HL-60 (cell line): ENCODE results near the gene PUDP.
"Not testable (repeated sequence)": the region's sequence is repeated elsewhere in the genome, so short reads cannot be mapped to it uniquely, and the experiment has no call there.

Source experiments
- DNase-seq, 2 experiments: peaks; one replicate each; pipeline ENCODE4 v3.0.0-alpha.2; 2010 to 2020; ENCODE audit warnings: low read depth in 1 of 2, low spot score in 1 of 2
- H3K27ac ChIP-seq: fragments of 250-450 bp; sonication (Bioruptor Pico); replicated peaks from 2 replicates; pipeline ENCODE4 v1.5.1; 2020; ENCODE audit warnings: mild to moderate bottlenecking, moderate library complexity
- H3K27me3 ChIP-seq: fragments of 250-450 bp; sonication (Bioruptor Pico); 2 replicates; pipeline ENCODE4 v1.5.1; 2021; ENCODE audit warnings: mild to moderate bottlenecking, moderate library complexity; ENCODE audit not compliant: insufficient read depth, poor library complexity, severe bottlenecking
- H3K4me3 ChIP-seq: replicated peaks from 2 replicates; pipeline ENCODE4 v1.5.1; 2011; ENCODE audit warnings: mild to moderate bottlenecking, control low read depth, low read length; ENCODE audit not compliant: insufficient read depth
- GABPA ChIP-seq: IDR thresholded peaks from 2 replicates; pipeline ENCODE4 v1.6.1; 2012; ENCODE audit warnings: low read depth
- POLR2AphosphoS5 ChIP-seq: IDR thresholded peaks from 2 replicates; pipeline ENCODE4 v1.6.1; 2012; ENCODE audit warnings: low read depth
- SPI1 ChIP-seq: IDR thresholded peaks from 2 replicates; pipeline ENCODE4 v1.6.1; 2012; ENCODE audit warnings: low read depth, mild to moderate bottlenecking, borderline replicate concordance
- TF ChIP-seq, protein P1 (sequence below): IDR thresholded peaks from 2 replicates; pipeline ENCODE4 v1.6.1; 2012; ENCODE audit warnings: low read depth; ENCODE audit not compliant: insufficient replicate concordance
- TF ChIP-seq, protein P2 (sequence below): IDR thresholded peaks from one replicate; pipeline ENCODE4 v1.5.1; 2011; ENCODE audit warnings: low read length, control low read depth, inconsistent platforms; ENCODE audit not compliant: insufficient read depth

The PUDP gene

DNA sequence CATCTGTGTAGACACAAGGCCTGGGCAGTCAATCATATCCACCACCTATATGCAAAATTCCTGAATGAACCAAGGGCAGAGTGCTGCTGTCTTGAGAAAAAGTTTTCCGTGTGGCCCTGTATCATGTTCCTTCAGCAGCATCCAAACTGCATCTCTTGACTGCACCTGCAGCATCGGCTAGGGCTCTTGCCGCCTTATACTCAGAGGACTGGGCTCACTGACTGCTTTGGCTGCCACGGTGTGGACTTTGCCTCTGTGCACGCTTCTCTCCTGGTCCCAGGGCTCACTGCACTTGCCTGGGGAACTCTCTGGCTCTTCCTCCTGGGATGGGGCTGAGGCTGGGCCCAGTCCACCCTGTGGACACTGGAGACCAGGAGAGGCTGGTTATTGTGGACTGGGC lies 39.9 kb downstream of the PUDP start:
- H3K27ac ChIP-seq: no peak overlapping the region
- no peak overlapping the region for H3K4me3 ChIP-seq
- no peak for DNase-seq
- TF ChIP-seq GABPA: no peak
- no peak for TF ChIP-seq POLR2AphosphoS5
- H3K27me3 ChIP-seq: no peaks in the 10 kb centered on the region

DNA sequence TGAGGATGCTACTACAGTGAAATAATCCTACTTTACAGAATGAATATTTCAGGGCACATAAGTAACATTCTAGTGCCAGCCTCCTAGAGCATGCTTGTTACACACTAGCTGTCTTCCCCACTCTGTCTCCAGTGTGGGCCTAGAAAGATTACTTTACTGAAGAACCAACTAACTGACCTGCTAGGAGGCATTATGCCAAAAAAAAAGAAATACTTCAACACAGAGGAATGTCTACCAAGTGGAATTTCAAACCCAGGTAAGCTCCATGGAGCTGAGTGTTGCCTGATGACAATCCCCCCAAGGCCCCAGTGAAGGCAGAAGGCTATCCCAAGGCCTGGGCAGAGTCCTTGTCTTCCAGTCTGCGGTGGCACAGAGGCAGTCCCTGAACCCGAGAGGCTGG lies 41.3 kb downstream of the PUDP start:
- no peak for DNase-seq
- Histone ChIP-seq H3K27me3 (no peaks in the 10 kb centered on the region), H3K27ac (no peak overlapping the region), H3K4me3 (no peak overlapping the region)
- TF ChIP-seq SPI1 (no peak), POLR2AphosphoS5 (no peak), GABPA (no peak)
- TF ChIP-seq, protein P1, sequence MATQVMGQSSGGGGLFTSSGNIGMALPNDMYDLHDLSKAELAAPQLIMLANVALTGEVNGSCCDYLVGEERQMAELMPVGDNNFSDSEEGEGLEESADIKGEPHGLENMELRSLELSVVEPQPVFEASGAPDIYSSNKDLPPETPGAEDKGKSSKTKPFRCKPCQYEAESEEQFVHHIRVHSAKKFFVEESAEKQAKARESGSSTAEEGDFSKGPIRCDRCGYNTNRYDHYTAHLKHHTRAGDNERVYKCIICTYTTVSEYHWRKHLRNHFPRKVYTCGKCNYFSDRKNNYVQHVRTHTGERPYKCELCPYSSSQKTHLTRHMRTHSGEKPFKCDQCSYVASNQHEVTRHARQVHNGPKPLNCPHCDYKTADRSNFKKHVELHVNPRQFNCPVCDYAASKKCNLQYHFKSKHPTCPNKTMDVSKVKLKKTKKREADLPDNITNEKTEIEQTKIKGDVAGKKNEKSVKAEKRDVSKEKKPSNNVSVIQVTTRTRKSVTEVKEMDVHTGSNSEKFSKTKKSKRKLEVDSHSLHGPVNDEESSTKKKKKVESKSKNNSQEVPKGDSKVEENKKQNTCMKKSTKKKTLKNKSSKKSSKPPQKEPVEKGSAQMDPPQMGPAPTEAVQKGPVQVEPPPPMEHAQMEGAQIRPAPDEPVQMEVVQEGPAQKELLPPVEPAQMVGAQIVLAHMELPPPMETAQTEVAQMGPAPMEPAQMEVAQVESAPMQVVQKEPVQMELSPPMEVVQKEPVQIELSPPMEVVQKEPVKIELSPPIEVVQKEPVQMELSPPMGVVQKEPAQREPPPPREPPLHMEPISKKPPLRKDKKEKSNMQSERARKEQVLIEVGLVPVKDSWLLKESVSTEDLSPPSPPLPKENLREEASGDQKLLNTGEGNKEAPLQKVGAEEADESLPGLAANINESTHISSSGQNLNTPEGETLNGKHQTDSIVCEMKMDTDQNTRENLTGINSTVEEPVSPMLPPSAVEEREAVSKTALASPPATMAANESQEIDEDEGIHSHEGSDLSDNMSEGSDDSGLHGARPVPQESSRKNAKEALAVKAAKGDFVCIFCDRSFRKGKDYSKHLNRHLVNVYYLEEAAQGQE: no peak
- TF ChIP-seq, protein P2, sequence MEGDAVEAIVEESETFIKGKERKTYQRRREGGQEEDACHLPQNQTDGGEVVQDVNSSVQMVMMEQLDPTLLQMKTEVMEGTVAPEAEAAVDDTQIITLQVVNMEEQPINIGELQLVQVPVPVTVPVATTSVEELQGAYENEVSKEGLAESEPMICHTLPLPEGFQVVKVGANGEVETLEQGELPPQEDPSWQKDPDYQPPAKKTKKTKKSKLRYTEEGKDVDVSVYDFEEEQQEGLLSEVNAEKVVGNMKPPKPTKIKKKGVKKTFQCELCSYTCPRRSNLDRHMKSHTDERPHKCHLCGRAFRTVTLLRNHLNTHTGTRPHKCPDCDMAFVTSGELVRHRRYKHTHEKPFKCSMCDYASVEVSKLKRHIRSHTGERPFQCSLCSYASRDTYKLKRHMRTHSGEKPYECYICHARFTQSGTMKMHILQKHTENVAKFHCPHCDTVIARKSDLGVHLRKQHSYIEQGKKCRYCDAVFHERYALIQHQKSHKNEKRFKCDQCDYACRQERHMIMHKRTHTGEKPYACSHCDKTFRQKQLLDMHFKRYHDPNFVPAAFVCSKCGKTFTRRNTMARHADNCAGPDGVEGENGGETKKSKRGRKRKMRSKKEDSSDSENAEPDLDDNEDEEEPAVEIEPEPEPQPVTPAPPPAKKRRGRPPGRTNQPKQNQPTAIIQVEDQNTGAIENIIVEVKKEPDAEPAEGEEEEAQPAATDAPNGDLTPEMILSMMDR: no peak

DNA sequence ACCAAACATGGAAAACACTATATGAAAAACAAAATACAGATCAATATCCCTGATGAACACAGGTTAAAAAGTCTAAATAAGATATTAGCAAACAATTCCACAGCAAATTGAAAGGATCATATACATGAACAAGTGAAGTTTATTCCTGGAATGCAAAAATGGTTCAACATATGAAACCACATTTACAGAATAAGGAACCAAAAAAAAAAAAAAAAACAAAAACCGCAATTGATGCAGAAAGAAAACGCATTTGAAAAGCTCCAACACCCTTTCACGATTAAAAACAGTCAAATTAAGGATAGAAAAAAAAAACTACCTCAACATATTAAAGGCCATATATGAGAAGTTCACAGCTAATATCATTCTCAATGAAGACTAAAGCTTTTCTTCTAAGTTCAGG lies 45.8 kb downstream of the PUDP start:
- TF ChIP-seq, protein P1: no peak
- TF ChIP-seq GABPA (no peak), POLR2AphosphoS5 (no peak), SPI1 (no peak)
- TF ChIP-seq, protein P2: no peak
- H3K27ac ChIP-seq: no peak overlapping the region

DNA sequence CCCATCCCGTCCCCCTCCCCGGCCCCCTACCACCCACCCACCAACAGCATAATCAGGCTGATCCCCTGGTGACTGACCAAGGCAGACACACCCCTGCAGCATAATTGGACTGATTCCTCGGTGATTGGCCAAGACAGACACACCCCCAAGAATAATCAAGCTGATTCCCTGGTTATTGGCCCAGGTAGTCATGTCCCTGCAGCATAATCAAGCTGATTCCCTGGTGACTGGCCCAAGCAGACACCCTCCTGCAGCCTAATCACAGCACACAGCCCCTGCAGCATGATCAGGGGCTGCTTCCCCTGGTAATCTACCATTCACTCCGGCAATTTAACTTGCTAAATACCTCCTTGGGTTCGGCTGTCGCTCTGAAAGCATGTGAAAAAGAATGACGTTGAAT lies 47.9 kb downstream of the PUDP start:
- TF ChIP-seq GABPA (no peak), POLR2AphosphoS5 (no peak), SPI1 (no peak)
- TF ChIP-seq, protein P1: no peak
- TF ChIP-seq, protein P2: no peak
- H3K27me3 ChIP-seq: no peaks in the 10 kb centered on the region
- no peak for DNase-seq
- H3K27ac ChIP-seq: no peak overlapping the region
- no peak overlapping the region for H3K4me3 ChIP-seq

More for the DNA sequence above, 45.8 kb downstream of the PUDP start:
- H3K27me3 ChIP-seq: no peaks in the 10 kb centered on the region
- no peak for DNase-seq
- H3K4me3 ChIP-seq: no peak overlapping the region

DNA sequence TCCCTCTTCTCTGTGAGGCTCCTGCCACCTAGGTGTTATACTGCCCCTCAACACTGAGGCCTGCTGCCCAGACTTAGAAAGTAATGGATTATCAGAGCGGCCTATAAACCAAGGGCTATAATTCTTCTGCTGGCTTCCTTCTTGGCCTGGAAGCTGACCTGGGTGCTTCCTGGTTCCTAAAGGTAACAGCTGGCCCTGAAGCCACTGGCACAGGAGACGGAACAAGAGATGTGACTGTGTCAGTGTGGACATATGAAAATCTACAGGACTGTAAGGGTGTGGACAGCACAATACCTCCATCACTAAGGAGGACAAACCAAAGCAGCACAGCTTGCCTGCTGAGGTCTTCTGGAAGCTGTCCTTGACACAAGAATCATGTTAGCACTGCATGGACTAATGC lies 52.3 kb downstream of the PUDP start:
- DNase-seq, H3K27me3 ChIP-seq, H3K4me3 ChIP-seq, H3K27ac ChIP-seq: not testable (repeated sequence)
